Smooth muscle cell (in vitro differentiated cells): Measurements from ENCODE around the gene TFCP2L1. TPM values are rescaled to one million over a fixed set of nuclear protein-coding genes. Genes with fewer than 3 reads are reported as not detected.

Experiments used
- DNase-seq: peaks from one replicate; lab custom pipeline; 2025; ENCODE audit not compliant: unreplicated experiment; lab: John Stamatoyannopoulos, UW
- H2AFZ ChIP-seq: fragments of 200-600 bp; sonication (generic); 2 replicates; pipeline ENCODE4 v1.6.0; 2016; ENCODE audit warnings: antibody characterized with exemption, low read depth, mild to moderate bottlenecking
- H3F3A ChIP-seq: fragments of 200-600 bp; sonication (generic); 2 replicates; pipeline ENCODE4 v1.6.0; 2017; ENCODE audit warnings: antibody characterized with exemption, low read depth
- H3K27ac ChIP-seq: fragments of 200-600 bp; sonication (generic); 2 replicates; pipeline ENCODE4 v1.5.1; 2016; ENCODE audit warnings: low read depth, mild to moderate bottlenecking
- H3K27me3 ChIP-seq: fragments of 200-600 bp; sonication (generic); 2 replicates; pipeline ENCODE4 v1.6.1; 2016; ENCODE audit warnings: low read depth, mild to moderate bottlenecking
- H3K36me3 ChIP-seq: fragments of 200-600 bp; sonication (generic); 2 replicates; pipeline ENCODE4 v1.5.1; 2016; ENCODE audit warnings: low read depth
- H3K4me1 ChIP-seq: fragments of 200-600 bp; sonication (generic); 2 replicates; pipeline ENCODE4 v1.5.1; 2016; ENCODE audit warnings: low read depth
- H3K4me2 ChIP-seq: fragments of 200-600 bp; sonication (generic); 2 replicates; pipeline ENCODE4 v1.6.0; 2016; ENCODE audit warnings: mild to moderate bottlenecking
- H3K4me3 ChIP-seq: fragments of 200-600 bp; sonication (generic); 2 replicates; pipeline ENCODE4 v1.5.1; 2016; ENCODE audit warnings: mild to moderate bottlenecking
- H3K79me2 ChIP-seq: fragments of 200-600 bp; sonication (generic); 2 replicates; pipeline ENCODE4 v1.6.0; 2016; ENCODE audit warnings: low read depth, mild to moderate bottlenecking
- H3K9ac ChIP-seq: fragments of 200-600 bp; sonication (generic); 2 replicates; pipeline ENCODE4 v1.6.0; 2016; ENCODE audit warnings: low read depth
- H3K9me3 ChIP-seq: fragments of 200-600 bp; sonication (generic); replicated peaks from 2 replicates; pipeline ENCODE4 v1.5.1; 2016; ENCODE audit warnings: low read depth
- H4K20me1 ChIP-seq: fragments of 200-600 bp; sonication (generic); 2 replicates; pipeline ENCODE4 v1.6.0; 2016; ENCODE audit warnings: low read depth
- WGBS: methylation state at CpG from one replicate; pipeline ENCODE4 v1.1.7; 2016; ENCODE audit warnings: low lambda C conversion rate; 5-methylcytosine and 5-hydroxymethylcytosine counted together
- polyA plus RNA-seq: library from polyadenylated mRNA; unstranded; fragments of >200 nt; fragmentation: Nextera tagmentation; extraction: Ambion mirVana; gene quantifications from 2 replicates; pipeline ENCODE4 v1.2.1, GENCODE V29; 2016
- total RNA-seq: library from RNA; depleted of rRNA; stranded (reverse); fragments of >200 nt; gene quantifications from 2 replicates; pipeline ENCODE4 v1.2.3, GENCODE V29; 2014
- TF ChIP-seq, protein P1 (sequence below): fragments of 200-600 bp; sonication (generic); IDR thresholded peaks from 2 replicates; pipeline ENCODE4 v1.5.1; 2017; ENCODE audit warnings: borderline replicate concordance, mild to moderate bottlenecking, antibody characterized with exemption; ENCODE audit not compliant: insufficient read depth, poor library complexity, severe bottlenecking

TFCP2L1 gene
- total and polyA plus RNA-seq, 2 experiments from 2014 or later: 0.13 TPM; not detected in 1

DNA sequence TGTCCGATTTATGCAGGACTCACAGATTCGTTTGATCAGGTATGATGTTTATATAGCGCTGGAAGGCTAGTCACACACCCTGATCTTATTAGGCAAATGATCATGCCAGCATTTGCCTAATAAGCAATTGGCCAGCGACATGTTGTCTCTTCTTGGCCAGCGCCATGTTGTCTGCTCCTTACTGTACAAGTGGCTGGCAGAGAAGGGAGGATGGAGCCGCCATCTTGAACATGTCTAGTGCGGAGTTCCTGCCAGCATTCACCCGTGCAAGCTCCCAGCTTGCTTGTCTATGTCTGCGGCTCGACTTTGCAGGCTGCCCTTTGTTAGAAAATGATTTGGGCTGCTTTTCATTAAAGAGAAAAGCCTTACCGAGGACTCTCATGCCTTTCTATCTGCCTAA, 106.3 kb downstream of the TFCP2L1 start:
- Histone ChIP-seq H3K4me2 (no peak overlapping the region), H3K27me3 (no peaks in the 10 kb centered on the region), H4K20me1 (no peaks in the 10 kb centered on the region), H3F3A (no peaks in the 10 kb centered on the region), H3K4me3 (no peak overlapping the region), H3K9me3 (no peaks in the 10 kb centered on the region), H2AFZ (no peak overlapping the region), H3K79me2 (no peaks in the 10 kb centered on the region), H3K36me3 (no peaks in the 10 kb centered on the region), H3K4me1 (no peaks in the 10 kb centered on the region), H3K27ac (no peak overlapping the region), H3K9ac (no peak overlapping the region)
- DNase-seq: no peak
- WGBS: 94% methylated on average over 11 of the region's 11 CpGs
- TF ChIP-seq, protein P1, sequence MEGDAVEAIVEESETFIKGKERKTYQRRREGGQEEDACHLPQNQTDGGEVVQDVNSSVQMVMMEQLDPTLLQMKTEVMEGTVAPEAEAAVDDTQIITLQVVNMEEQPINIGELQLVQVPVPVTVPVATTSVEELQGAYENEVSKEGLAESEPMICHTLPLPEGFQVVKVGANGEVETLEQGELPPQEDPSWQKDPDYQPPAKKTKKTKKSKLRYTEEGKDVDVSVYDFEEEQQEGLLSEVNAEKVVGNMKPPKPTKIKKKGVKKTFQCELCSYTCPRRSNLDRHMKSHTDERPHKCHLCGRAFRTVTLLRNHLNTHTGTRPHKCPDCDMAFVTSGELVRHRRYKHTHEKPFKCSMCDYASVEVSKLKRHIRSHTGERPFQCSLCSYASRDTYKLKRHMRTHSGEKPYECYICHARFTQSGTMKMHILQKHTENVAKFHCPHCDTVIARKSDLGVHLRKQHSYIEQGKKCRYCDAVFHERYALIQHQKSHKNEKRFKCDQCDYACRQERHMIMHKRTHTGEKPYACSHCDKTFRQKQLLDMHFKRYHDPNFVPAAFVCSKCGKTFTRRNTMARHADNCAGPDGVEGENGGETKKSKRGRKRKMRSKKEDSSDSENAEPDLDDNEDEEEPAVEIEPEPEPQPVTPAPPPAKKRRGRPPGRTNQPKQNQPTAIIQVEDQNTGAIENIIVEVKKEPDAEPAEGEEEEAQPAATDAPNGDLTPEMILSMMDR: no peak

DNA sequence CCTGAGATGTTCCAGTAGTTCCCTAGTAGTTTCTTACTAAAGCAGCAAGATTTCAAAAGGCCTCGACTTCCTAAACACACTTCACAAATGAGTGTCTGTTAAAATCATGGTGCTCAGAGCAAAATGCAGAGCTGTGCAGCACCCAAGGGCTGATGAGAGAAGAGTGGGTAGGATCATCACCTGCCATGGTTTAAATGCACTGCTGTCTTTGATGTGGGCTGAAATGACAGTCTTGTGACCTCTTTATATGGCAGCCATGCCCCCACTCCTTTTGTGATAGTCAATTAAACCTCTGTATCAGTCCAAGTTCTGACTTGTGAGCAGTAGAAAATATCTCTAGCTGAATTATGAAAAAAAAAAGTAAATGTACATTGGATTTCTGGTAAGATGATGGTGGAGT, 107.1 kb downstream of the TFCP2L1 start:
- H3K27ac ChIP-seq: no peak overlapping the region
- no peak overlapping the region for H3K4me3 ChIP-seq
- H3K9me3 ChIP-seq: no peaks in the 10 kb centered on the region
- H3K9ac ChIP-seq: no peak overlapping the region
- no peak for DNase-seq
- no peaks in the 10 kb centered on the region for H3K36me3 ChIP-seq
- H3K79me2 ChIP-seq: no peaks in the 10 kb centered on the region
- H4K20me1 ChIP-seq: no peaks in the 10 kb centered on the region
- no peaks in the 10 kb centered on the region for H3K27me3 ChIP-seq
- WGBS: 63% methylated on average over 1 of the region's 1 CpG
- H3F3A ChIP-seq: no peaks in the 10 kb centered on the region
- no peaks in the 10 kb centered on the region for H3K4me1 ChIP-seq
- TF ChIP-seq, protein P1: no peak
- H3K4me2 ChIP-seq: no peak overlapping the region
- H2AFZ ChIP-seq: no peak overlapping the region

- Histone ChIP-seq H4K20me1 (no peaks in the 10 kb centered on the region), H3K4me3 (no peak overlapping the region), H3K27ac (no peak overlapping the region), H3F3A (no peaks in the 10 kb centered on the region), H3K79me2 (no peaks in the 10 kb centered on the region), H3K4me1 (no peaks in the 10 kb centered on the region), H3K36me3 (no peaks in the 10 kb centered on the region), H2AFZ (no peak overlapping the region), H3K27me3 (no peaks in the 10 kb centered on the region), H3K4me2 (no peak overlapping the region), H3K9ac (no peak overlapping the region), H3K9me3 (no peaks in the 10 kb centered on the region)
- no peak for DNase-seq
- 82% methylated on average over 10 of the region's 10 CpGs for WGBS
- TF ChIP-seq, protein P1: no peak
These were observed 109.7 kb downstream of the TFCP2L1 start for GRCh38 chr2:121175326-121175725.

DNA sequence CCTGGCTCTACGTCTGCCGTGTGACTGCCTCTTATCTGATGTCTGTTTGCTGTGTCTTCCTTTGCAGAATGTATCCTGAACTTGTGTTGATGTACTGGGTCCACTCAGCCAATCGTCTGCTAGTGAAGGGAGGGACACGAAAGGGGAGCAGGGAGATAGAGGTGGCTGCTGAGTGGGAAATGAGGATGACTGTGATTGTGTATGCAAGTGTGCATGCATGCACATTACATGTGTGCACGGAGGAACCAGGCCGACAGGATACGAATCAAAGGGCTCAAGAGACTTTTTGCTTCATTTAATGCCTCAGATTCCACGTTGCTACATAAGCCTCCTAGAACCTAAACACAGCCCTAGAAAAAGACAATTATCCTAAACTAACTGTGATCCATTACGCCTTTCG, 111.2 kb downstream of the TFCP2L1 start:
- Histone ChIP-seq H3K4me1 (no peaks in the 10 kb centered on the region), H3K79me2 (no peaks in the 10 kb centered on the region), H3K4me2 (no peak overlapping the region), H3K27ac (no peak overlapping the region), H2AFZ (no peak overlapping the region), H3K36me3 (no peaks in the 10 kb centered on the region), H3F3A (no peaks in the 10 kb centered on the region), H3K27me3 (no peaks in the 10 kb centered on the region), H3K4me3 (no peak overlapping the region), H4K20me1 (no peaks in the 10 kb centered on the region), H3K9me3 (no peaks in the 10 kb centered on the region), H3K9ac (no peak overlapping the region)
- DNase-seq: no peak
- 88% methylated on average over 10 of the region's 10 CpGs for WGBS
- TF ChIP-seq, protein P1: no peak
